ENCODE results near the gene CD177. TPM values are rescaled to one million over a fixed set of nuclear protein-coding genes. Genes with fewer than 3 reads are reported as not detected.

CD177 gene
- total and polyA plus RNA-seq, 2 of the 8 experiments (the other 6 are each of a cell fraction or from before 2014, with no cell fraction given), result 3.4 to 10.0 TPM

DNA sequence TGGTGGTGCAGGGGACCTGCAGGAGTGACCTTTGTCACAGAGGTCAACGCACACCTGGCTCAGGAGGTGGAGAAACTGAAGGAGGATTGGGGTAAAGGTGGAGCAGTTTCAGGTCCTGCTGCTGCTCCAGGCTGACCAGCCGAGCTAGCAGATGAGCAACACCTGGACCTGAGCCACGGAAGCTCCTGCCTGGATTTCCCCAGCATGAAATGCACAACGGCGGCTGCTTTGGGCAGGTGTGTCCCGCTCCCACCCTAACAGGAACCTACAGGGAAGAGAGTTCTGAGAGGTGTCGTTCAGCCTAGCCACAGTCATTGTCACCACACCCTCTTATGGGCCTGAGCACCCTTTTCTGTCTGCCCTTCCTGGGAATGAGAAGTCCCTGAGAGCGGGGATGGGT lies 15.7 kb upstream of the CD177 start:
- no peak for FAIRE-seq
- CTCF ChIA-PET (ENCODE audit: partially characterized antibody), result interaction anchor here (1.4 kb wide), 1 partner anchor 88 kb away, joined by 3 read pairs; no protein-coding TSS in a partner anchor

More for the DNA sequence above, 15.7 kb upstream of the CD177 start:
- no peaks in the 10 kb centered on the region for H3K36me3 ChIP-seq (ENCODE audit: control insufficient read depth in 2 of 4, insufficient read depth in 4 of 4, low read length in 3 of 4)
- no peak overlapping the region for H3K23ac ChIP-seq (ENCODE audit: insufficient read length)
- POLR2A ChIA-PET (ENCODE audit: partially characterized antibody), result no interaction called here
- no peak overlapping the region for H4K91ac ChIP-seq (replicated peaks; ENCODE audit: insufficient read length, low read length)
- H4K5ac ChIP-seq (ENCODE audit: insufficient read length, low read depth, low read length), result no peak overlapping the region
- H3K18ac ChIP-seq (ENCODE audit: extremely low read depth, low read length), result no peak overlapping the region
- no peak overlapping the region for H2BK5ac ChIP-seq (ENCODE audit: low read depth, low read length)
- no peak overlapping the region for H2AFZ ChIP-seq (ENCODE audit: low read length)
- H2BK120ac ChIP-seq (replicated peaks; ENCODE audit: low read depth, low read length), result no peak overlapping the region
- H3K56ac ChIP-seq (replicated peaks; ENCODE audit: insufficient read length, low read depth, low read length), result no peak overlapping the region
- H3K4me2 ChIP-seq (ENCODE audit: insufficient read depth in 1 of 2, low read depth in 2 of 2, low read length in 2 of 2), result no peak overlapping the region
- H3K14ac ChIP-seq (ENCODE audit: insufficient read length), result no peak overlapping the region
- no peak overlapping the region for H3K4ac ChIP-seq (replicated peaks; ENCODE audit: insufficient read length, low read depth, low read length)
- H3K4me3 ChIP-seq (ENCODE audit: extremely low read depth in 1 of 4, insufficient read depth in 2 of 4, low read depth in 3 of 4, low read length in 4 of 4), result no peak overlapping the region
- TF ChIP-seq SIRT6 (IDR thresholded peaks at IDR 0.05; ENCODE audit: low read length), result no peak
- DNase-seq (ENCODE audit: low read depth in 1 of 2, low spot score in 2 of 2), result no peak
- WGBS, 2 experiments (ENCODE audit: extremely low coverage in 1 of 2, insufficient coverage in 1 of 2, insufficient read length in 1 of 2, insufficient replicate concordance in 2 of 2, low coverage in 1 of 2, low lambda C conversion rate in 2 of 2, missing lambda C conversion rate in 1 of 2), result 90% methylated on average over 7 of the region's 8 CpGs; no CpG with 5 or more reads in 1 of the 2 experiments
- no peak overlapping the region for H2BK15ac ChIP-seq (ENCODE audit: low read length)
- H2BK12ac ChIP-seq (ENCODE audit: low read depth, low read length), result no peak overlapping the region
- H3K27me3 ChIP-seq (replicated peaks in 1 of 4; ENCODE audit: control insufficient read depth in 3 of 4, extremely low read depth in 1 of 4, insufficient read depth in 3 of 4, low read length in 3 of 4), result no peaks in the 10 kb centered on the region
- H3K27ac ChIP-seq (ENCODE audit: low read depth, low read length), result no peak overlapping the region
- H4K8ac ChIP-seq (ENCODE audit: extremely low read depth, insufficient read depth, low read length), result no peak overlapping the region
- H3K4me1 ChIP-seq (replicated peaks in 1 of 4; ENCODE audit: control insufficient read depth in 3 of 4, insufficient read depth in 4 of 4, low read length in 3 of 4), result peaks cover 0 to 3% (median under 1%) of the 10 kb centered on the region in 4 experiments; a peak in 2 of 7 replicates
- H3K9me3 ChIP-seq (ENCODE audit: insufficient read depth in 2 of 2, low read depth in 1 of 2, low read length in 1 of 2), result no peaks in the 10 kb centered on the region
- H3K79me1 ChIP-seq (ENCODE audit: low read depth, low read length), result no peaks in the 10 kb centered on the region
- no peaks in the 10 kb centered on the region for H3K79me2 ChIP-seq (ENCODE audit: control insufficient read depth in 1 of 2, insufficient read depth in 2 of 2, low read length in 2 of 2)
- no peak overlapping the region for H3K9ac ChIP-seq (replicated peaks in 1 of 4; ENCODE audit: extremely low read depth in 1 of 4, low read depth in 3 of 4, low read length in 3 of 4)
- no peak overlapping the region for H2AK5ac ChIP-seq (ENCODE audit: low read depth, low read length)
- no peaks in the 10 kb centered on the region; the same call in 1 of the 2 replicates for H3K23me2 ChIP-seq (ENCODE audit: low read depth, low read length)
- H4K20me1 ChIP-seq (replicated peaks in 1 of 2; ENCODE audit: control insufficient read depth in 1 of 2, insufficient read depth in 2 of 2, low read length in 2 of 2), result no peaks in the 10 kb centered on the region
- no peak overlapping the region for H2BK20ac ChIP-seq (ENCODE audit: low read length)
